ENCODE results near the gene FBRSL1. TPM values are rescaled to one million over a fixed set of nuclear protein-coding genes. Genes with fewer than 3 reads are reported as not detected.

FBRSL1 gene
- total RNA-seq, 3 donors from 2014 or later (not counting 1 experiment from before 2014, with no cell fraction given): 67.5 to 78.0 (median 76.2) TPM

- Mint-ChIP-seq H3K4me3 (peak overlapping the region; percentile 60), H3K27ac (peak overlapping the region; percentile 94), H3K4me1 (peaks cover 25 to 48% of the 10 kb centered on the region in 2 donors)
Measured at GRCh38 chr12:132486168-132486567, 3.8 kb upstream of the FBRSL1 start.

GRCh38 chr12:132486576-132486975 is 3.4 kb upstream of the FBRSL1 start:
- Histone ChIP-seq H3K36me3 (ENCODE audit: control insufficient read depth, insufficient read depth, low read length) (no peaks in the 10 kb centered on the region), H3K4me1 (ENCODE audit: control insufficient read depth, insufficient read depth, low read length) (peaks cover 43% of the 10 kb centered on the region), H3K9me3 (ENCODE audit: control insufficient read depth, insufficient read depth, low read length) (no peaks in the 10 kb centered on the region), H3K4me3 (ENCODE audit: low read length) (no peak overlapping the region), H3K27me3 (ENCODE audit: control insufficient read depth, insufficient read depth, low read length) (no peaks in the 10 kb centered on the region), H3K27ac (ENCODE audit: low read length) (no peak overlapping the region)
- intact Hi-C loops (cut with micrococcal nuclease): no loop called here
- H3K27ac Mint-ChIP-seq: peak overlapping the region; percentile 94
- no peak for ATAC-seq
- H3K36me3 Mint-ChIP-seq: no peaks in the 10 kb centered on the region
- peaks cover 0 to 3% of the 10 kb centered on the region in 2 donors for H3K27me3 Mint-ChIP-seq (ENCODE audit: low read depth in 2 of 2)
- DNase-seq: no peak
- TF ChIP-seq CTCF (IDR thresholded peaks at IDR 0.05): no peak
- no peak overlapping the region for H3K4me3 Mint-ChIP-seq
- no peaks in the 10 kb centered on the region for H3K9me3 Mint-ChIP-seq
- WGBS (ENCODE audit: insufficient coverage): 64% methylated on average over 17 of the region's 17 CpGs
- H3K4me1 Mint-ChIP-seq: peaks cover 29 to 48% of the 10 kb centered on the region in 2 donors

More at GRCh38 chr12:132486168-132486567, 3.8 kb upstream of the FBRSL1 start:
- H3K27me3 ChIP-seq (ENCODE audit: control insufficient read depth, insufficient read depth, low read length): no peaks in the 10 kb centered on the region
- no peak overlapping the region for H3K4me3 ChIP-seq (ENCODE audit: low read length)
- DNase-seq: no peak
- ATAC-seq: no peak
- H3K36me3 ChIP-seq (ENCODE audit: control insufficient read depth, insufficient read depth, low read length): no peaks in the 10 kb centered on the region
- peaks cover 43% of the 10 kb centered on the region for H3K4me1 ChIP-seq (ENCODE audit: control insufficient read depth, insufficient read depth, low read length)
- no peaks in the 10 kb centered on the region for H3K9me3 ChIP-seq (ENCODE audit: control insufficient read depth, insufficient read depth, low read length)
- Mint-ChIP-seq H3K36me3 (no peaks in the 10 kb centered on the region), H3K9me3 (no peaks in the 10 kb centered on the region), H3K27me3 (ENCODE audit: low read depth in 2 of 2) (peaks cover 0 to 3% of the 10 kb centered on the region in 2 donors)
- no peak overlapping the region for H3K27ac ChIP-seq (ENCODE audit: low read length)
- intact Hi-C loops (cut with micrococcal nuclease): no loop called here
- WGBS (ENCODE audit: insufficient coverage): 80% methylated on average over 8 of the region's 8 CpGs
- TF ChIP-seq CTCF (IDR thresholded peaks at IDR 0.05): no peak

GRCh38 chr12:132487311-132487741 is 2.6 kb upstream of the FBRSL1 start:
- no peak overlapping the region for H3K27ac ChIP-seq (ENCODE audit: low read length)
- no peak for TF ChIP-seq CTCF (IDR thresholded peaks at IDR 0.05)
- H3K4me3 Mint-ChIP-seq: peak overlapping the region; percentile 94
- no peak for ATAC-seq
- intact Hi-C loops (cut with micrococcal nuclease): no loop called here
- 90% methylated on average over 14 of the region's 14 CpGs for WGBS (ENCODE audit: insufficient coverage)
- no peaks in the 10 kb centered on the region for H3K36me3 ChIP-seq (ENCODE audit: control insufficient read depth, insufficient read depth, low read length)
- H3K27me3 ChIP-seq (ENCODE audit: control insufficient read depth, insufficient read depth, low read length): no peaks in the 10 kb centered on the region
- H3K9me3 ChIP-seq (ENCODE audit: control insufficient read depth, insufficient read depth, low read length): no peaks in the 10 kb centered on the region
- no peak overlapping the region for H3K4me3 ChIP-seq (ENCODE audit: low read length)
- H3K4me1 Mint-ChIP-seq: peaks cover 37 to 52% of the 10 kb centered on the region in 2 donors
- no peaks in the 10 kb centered on the region for H3K36me3 Mint-ChIP-seq
- H3K27ac Mint-ChIP-seq: peak overlapping the region; percentile 94
- H3K4me1 ChIP-seq (ENCODE audit: control insufficient read depth, insufficient read depth, low read length): peaks cover 43% of the 10 kb centered on the region
- no peak for DNase-seq
- H3K27me3 Mint-ChIP-seq (ENCODE audit: low read depth in 2 of 2): peaks cover 0 to 3% of the 10 kb centered on the region in 2 donors
- H3K9me3 Mint-ChIP-seq: no peaks in the 10 kb centered on the region

All from natural killer cell (primary cell).